ENCODE results near the gene CPHXL.
A peak's percentile ranks its signal among the peaks of the same experiment; 100 is the strongest.

CPHXL gene

DNA sequence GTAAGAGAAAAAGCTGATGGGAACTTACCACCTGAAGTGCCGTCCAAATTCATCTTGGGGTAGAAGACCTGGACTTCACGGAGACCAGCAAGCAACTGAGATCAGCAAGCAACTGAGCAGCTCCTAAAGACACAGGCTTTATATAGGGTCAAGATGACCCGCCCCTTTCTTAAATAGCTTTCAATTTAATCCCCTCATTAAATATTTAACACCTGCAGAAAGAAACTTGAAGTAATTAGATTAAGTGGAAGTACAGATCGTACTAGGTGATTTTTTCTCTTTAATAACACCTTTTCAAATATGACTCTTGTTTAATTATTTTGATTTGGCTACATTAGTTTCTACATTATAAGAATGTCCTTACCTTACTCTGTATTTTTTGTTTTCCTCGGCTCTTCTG lies at the start of gene CPHXL:
Gene CPHXL, minus strand, starts transcription at position 101 of the 400 bp plus-strand sequence. Its CDS starts 48 bp downstream, at position 53.
- DNase-seq: no peak

DNA sequence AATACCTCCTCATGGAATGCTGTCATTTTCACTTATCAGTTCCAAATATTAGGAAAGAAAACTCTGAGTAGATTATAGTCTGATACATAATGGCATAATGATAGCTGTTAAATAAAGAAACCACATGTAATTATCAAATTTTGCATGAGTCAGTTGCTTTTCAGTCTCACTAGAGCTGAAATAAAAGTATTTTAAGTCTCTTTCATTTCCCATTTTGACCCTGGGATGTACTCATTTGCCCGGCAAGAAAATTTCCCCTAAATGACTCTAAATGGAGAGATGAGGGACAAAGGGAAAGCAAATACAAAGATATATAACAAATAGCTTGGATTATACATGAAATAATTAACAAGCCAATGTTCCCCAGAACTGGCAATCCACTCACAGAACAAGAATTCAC lies 47.9 kb upstream of the CPHXL start:
- DNase-seq: no peak

DNA sequence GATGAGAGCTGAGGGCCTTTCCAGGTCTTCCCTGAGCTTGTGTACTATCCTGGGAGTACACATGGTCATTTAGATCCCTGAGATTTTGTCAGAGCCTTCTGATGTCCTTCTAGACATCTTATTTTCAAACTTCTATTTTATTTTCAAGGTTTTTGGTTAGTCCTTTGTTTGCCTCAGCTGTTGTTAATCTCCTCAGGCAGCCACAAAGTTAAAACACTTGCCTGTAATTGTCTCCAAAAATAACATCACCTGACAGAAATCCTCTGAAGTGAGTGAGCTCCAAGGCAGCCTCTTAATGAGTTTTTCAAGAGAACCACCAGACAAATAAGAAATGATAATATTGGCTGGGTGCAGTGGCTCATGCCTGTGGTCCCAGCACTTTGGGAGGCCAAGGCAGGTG lies 43.8 kb upstream of the CPHXL start:
- no peak for DNase-seq

DNA sequence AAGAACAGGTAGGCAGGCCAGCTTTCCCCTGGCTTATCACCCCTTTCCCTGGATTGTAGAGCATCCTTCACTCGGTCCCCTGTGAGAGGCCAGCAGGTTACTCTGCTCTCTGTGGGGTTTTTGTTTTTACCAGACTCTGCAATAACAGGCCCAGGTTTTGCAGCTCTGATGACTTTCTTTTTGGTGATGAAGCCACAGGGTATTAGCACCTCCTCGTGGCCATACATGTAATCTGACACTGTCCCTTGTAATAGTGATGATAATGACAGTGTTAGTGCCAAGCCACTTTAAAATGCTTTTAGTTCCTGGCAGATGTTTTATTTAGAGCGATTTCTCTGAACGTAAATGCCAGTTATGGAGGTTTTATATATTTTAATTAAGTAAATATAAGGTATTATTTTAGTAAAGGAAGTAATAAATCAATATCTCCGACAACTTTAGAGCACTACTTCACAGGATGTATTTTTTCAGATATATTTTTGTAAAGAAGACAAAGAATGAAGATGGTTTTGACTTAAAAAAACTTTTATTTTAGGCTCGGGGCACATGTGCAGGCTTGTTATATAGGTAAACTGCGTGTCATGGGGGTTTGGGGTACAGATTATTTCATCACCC lies 38.0 kb upstream of the CPHXL start:
- DNase-seq: peak; percentile 76

DNA sequence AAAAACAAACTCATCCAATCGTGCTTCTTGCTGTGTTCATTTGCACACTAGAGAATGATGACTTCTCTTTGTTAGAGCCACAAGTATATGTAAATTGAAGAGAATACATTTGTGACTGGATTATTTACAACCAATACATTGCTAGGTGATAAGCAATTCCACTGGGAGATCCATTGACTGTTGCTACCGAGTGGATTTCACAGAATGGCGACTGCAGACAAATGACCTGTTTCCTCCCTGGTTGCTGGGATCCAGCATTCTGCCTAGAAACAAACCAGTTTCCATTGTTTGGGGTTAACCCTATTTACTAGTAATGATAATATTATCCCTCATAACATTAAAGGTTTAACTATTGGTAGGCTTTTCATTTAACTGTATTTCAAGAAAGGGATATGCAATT lies 36.9 kb upstream of the CPHXL start:
- no peak for DNase-seq

DNA sequence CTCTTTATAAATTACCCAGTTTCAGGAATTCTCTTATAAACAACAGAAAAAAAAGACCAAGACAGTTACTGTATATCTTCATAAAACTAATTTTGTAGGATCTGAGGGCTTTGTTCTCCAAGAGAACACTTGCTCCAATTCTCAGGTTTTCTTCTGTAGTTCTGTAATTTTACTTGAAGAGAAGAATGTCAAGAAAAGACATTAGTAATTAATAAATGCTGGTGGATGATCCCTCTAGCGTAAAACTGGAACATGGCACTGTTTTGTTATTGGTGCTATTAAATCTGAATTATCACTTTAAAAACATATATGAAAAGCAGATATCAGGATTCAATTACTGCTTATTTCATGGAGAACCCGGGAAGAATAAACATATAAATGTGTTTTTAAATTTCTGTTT lies 36.5 kb upstream of the CPHXL start:
- DNase-seq: no peak

DNA sequence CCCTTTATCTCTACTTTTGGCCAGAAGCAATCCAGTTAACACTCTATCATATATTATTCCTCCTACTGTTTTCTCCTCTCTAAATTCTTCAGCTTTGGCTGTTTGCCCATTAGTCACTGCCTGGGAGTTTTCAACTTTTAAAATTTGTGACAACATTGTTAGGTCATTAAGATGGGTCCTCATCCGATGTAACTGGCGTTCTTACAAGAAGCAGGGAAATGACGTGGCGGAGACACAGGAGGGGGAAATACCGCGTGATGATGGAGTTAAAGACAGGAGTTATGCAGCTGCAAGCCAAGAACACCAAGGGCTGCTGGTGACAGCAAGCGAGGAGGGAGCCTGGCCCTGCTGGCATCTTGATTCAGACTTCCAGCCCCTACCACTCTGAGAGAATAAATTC lies 34.8 kb upstream of the CPHXL start:
- DNase-seq: peak; percentile 6

DNA sequence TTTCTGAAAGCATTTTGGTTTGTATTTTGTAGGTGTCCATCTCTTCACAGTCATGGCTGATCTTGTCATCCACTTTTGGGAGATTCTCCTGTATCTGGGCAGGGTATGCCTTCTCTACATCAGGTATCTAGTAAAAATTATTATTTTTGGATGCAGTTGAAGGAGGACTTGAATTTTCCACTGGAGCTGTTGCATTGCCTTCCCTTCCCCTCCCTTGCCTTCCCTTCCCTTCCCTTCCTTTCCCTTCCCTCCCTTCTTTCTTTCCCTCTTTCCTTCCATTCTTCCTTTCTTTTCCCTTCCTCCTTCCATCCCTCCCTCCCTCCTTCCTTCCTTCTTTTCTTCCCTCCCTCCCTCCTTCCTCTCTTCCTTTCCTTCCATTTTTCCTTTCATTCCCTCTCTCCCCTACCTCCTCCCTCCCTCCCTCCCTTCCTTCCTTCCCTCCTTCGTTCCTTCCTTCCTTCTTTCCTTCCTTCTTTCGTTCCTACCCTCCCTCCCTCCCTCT lies 33.8 kb upstream of the CPHXL start:
- DNase-seq: no peak

DNA sequence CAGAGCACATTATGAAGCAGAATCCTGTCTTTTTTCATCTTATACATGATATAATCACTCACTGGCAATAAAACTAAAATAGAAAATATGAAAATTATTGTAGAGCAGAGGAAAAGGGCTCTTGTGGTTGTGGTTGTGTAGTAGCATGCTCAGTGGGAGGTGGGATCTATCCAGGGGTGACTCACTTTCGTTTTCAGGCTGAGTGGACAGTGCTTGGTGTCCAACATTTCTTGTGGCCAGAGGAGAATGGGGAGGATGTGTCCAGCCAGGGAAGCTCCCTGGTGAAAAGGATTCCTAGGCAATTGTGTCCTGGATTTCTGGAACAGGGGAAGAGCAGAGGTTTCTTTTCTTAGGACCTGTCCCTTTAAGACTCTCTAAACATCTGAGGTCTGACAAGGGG lies 31.9 kb upstream of the CPHXL start:
- no peak for DNase-seq

DNA sequence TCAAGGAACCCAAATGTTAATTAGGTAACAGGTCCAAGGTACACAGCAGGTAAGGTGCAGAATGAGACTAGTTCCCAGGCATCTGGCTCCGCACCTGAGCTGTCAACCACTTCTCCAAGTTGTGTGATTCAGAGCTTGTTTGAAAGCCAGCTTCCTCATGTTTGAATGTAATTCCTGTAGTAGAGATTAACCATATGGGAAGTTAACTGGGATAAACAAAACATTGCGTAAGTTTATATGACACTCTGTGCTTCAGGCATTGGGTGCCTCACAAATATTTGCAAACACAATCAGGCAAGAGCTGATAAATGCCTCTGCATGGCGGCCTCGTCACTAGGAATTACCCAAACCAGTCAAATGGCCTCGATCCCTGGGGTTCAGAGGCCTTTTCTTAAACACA lies 27.9 kb upstream of the CPHXL start:
- DNase-seq: no peak

DNA sequence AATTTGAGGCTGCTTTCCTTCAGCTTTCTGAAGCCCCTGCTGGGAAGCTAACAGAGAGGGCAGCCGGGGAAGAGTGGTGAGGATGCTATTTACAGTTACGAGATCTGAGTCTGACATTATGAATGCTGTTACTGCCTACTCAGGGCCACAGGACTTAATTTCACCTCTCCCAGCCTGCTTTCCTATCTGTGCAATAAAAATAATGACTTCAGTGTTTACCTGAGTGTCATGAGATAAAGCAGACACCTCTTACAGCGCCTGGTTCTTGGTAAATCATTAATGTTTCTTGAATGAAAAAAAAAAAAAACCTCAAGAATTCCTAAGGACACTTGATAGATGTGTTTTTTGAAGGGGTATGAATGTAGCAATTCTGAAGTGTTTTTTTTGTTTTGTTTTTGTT lies 24.2 kb upstream of the CPHXL start:
- no peak for DNase-seq

DNA sequence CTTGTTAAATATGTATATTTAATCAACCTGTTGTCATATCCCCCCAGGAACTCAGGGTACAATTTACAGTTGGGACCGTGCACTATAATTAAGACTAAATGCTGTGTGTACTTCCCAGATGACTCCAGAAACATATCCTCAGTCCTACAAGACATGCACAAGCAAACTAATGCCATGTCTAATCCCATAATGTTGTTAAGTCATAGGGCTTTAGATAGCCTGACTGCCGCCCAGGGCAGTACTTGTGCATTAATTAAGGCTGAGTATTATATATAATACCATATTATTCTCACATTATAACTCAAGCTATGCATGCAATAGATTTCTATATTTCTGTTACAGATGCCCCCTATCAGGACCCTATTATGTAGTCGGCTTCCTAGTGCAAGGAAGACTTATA lies 20.1 kb upstream of the CPHXL start:
- no peak for DNase-seq

DNA sequence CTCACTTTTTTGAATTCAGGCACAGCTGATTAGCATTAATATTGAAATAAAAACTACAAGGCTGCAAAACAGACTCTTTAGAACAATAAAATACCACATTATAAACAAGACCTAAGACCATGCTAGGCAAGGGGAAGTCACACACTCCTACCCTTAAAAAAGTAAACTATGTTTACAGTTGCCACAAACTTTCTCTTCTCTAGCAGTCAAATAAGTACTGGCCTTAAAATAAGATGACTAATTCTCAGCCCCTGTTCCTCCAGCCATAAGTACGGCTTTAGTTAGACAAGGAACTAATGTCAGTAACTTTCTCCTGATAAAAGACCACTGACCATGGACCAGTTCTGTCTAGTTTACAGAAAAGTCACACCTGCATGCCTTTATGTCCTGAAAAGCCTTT lies 19.5 kb upstream of the CPHXL start:
- no peak for DNase-seq

DNA sequence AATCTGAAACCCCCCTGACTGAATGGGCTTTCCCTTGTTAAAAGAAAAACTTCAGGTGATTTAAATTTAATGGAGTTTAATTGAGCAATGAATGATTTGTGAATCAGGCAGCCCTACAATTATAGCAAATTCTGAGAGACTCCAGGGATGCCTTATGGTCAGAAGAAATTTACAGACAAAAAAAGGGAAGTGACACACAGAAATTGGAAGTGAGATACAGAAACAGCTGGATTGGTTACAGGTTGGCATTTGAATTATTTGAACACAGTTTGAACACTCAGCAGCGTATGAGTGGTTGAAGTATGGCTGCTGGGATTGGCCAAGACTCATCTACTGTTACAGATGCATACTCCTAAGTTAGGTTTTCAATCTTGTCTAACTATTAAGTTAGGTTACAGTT lies 19.0 kb upstream of the CPHXL start:
- DNase-seq: no peak

DNA sequence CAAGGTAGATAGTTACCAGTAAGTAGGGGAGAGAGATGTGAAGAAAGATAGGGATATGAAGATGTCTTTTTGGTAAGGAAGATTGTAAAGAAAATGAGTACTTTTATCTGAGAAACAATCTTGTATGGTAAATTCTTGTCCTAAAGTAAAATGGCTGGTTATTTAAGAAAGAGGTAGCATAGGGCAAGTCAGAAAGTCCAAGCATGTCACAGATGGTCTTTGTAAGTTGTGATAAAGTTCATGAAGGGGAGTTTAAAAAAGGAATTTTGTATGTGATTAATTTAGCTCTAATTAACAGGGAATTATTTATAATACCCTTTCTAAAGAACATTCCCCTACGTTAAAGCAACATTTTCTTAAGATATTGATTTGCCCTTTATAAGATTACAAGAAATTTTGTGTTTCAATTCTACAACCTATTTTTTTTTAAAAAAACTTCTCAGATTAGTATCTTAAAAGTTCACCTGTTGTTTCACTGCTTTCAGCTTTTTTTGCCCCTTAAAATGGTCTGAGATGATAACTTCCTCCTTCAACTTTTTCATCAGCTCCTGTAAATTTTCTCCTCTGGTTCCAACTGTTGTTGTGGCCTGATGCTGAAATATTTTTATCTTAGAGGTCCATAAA lies 16.2 kb upstream of the CPHXL start:
- DNase-seq: no peak

DNA sequence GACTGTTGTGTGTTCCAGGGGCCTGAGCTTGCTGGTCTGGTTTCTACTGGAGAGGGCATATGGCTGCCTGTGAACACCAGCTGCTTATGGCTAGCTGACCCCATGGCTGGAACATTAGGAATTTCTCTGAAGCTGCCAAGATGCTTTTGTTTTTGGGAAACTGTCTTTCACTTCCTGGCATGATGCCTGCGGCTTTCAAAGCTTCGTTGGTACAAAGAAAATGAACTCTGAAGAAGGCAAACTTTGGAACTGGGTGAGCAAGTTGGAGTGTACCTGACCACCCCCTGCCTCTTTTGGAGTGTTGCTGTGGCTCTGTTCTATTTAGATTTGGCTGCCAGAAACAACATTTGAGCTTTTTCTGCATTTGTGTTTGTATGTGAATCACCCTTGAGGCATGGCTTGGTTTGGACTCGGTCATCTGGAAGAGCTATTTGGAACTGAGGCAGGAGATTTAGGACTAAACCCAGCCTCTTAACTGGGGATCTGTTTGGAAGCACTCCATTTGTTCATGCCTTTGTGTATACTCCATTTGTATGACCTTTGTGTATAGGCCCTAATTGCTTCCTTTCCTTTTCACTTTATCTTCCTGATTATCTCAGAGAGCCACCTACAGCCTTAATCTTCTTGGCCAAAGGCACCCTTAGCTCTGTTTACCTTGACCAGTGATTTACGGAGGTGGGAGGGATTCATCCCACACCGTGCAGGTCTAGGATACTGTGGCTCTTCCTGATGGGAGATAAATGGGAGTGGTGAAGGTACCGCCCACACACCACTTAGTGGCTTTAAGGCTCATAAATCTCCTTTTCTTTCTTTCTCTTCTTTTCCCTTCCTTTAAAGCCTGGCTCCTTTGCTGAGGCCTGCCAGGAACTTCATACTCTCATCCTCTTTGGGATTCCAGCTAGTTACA lies 7.3 kb upstream of the CPHXL start:
- no peak for DNase-seq

DNA sequence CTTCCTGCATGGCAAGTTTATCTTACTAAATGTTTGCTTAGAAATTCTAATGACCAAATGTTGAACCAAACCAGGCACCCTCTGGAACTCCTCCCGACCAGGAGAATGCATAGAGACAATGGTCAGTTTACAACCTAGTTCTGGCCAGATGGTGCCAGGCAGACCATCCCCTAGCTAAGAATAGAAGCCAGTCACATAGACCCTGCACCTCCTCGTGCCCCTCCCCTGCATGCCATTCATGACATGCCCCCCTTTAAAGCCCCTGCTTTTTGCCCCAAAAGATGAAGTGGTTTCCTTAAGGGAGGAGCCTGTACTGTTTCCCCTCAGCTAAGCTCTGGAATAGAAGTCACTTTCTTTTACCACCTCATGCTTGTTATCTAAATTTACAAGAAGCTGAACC lies 6.6 kb upstream of the CPHXL start:
- DNase-seq: no peak

DNA sequence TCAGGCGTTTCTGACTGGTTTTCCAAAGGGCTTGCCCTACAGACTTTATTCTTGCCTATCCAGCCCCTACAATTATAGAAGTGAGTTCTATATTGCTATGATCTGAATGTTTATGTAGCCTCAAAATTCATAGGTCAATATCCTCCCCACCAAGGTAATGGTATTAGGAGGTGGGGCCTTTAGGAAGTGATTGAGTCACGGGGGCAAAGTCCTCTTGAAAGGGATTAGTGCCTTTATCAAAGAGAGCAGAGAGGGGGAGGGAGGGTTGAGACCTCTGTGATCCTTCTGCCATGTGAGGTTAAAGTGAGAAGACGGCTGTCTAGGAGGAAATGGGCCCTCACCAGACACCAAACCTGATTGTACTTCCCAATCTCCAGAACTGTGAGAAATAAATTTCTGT lies 931 bp upstream of the CPHXL start:
- no peak for DNase-seq

DNA sequence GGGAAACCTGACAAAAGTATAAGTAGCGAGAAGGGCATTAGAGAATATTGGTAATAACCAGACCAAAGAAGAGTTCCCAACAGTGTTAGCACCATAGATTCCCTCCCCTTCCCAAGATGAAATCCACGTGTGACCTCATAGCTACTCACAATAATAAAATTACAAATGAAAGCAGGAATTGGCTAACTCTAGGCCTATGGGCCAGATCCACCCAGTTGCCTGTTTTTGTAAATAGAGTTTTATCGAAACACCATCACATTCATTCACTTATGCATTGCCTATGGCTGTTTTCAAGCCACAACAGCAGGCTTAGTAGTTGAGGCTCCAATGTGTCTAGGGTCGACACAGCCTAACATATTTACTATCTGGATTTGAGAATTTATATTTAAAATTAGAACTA lies 7.8 kb downstream of the CPHXL start:
- no peak for DNase-seq

DNA sequence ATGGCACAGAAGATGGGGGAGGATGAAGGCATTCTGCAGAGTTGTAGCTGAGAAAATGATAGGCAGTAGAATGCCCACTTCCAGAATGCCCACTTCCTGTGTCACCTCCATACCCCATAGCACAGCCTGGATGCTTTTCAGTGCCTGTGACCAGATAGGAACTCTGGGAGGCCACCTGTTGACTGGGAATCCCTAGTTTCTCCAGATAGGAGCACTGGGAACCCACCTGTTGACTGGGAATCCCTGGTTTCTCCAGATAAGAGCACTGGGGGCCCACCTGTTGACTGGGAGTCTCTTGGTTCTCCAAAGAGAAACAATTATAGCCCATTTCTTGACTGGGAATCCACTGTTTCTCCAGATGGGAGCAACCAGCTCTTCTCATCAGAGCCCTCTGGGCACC lies 11.6 kb downstream of the CPHXL start:
- DNase-seq: no peak

DNA sequence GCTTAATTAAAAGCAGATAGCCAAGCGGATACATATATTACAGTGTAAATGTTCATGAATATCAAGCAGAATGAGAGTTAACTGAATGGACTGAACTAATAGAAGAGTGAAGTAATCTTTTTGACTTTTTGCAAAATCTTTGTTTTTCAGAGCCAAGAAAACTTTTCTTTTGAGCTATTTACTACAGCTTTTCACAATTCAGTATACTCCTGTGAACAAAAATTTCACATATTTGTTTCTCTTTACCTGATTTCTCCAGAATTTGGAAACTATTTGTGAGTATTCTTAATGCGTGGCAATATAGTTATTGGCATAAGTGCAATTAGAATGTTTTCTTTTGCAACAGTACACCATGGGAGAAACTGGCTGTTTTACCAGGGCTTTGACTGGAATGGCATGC lies 15.9 kb downstream of the CPHXL start:
- DNase-seq: no peak

DNA sequence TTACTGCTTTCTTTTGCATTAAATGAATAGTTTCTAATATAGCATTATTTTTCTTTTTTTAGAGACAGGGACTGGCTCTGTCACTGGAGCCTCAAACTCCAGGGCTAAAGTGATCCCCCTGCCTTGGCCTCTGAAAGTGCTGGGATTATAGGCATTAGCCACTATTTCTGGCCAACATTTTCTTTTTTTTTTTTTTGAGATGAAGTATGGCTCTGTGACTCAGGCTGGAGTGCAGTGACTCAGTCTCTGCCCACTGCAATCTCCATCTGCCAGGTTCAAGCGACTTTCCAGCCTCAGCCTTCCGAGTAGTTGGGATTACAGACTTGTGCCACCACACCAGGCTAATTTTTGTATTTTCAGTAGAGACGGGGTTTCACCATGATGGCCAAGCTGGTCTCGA lies 23.0 kb downstream of the CPHXL start:
- DNase-seq: no peak

DNA sequence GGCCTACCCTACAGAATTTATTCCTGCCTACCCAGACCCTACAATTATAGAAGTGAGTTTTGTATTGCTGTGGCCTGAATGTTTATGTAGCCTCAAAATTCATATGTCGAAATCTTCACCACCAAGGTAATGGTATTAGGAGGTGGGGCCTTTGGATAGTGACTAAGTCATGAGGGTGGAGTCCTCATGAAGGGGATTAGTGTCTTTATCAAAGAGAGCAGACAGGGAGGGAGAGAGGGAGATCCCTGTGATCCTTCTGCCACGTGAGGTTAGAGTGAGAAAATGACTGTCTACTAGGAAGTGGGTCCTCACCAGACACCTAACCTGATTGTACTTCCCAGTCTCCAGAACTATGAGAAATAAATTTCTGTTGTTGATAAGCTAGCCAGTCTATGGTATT lies 24.0 kb downstream of the CPHXL start:
- DNase-seq: no peak

DNA sequence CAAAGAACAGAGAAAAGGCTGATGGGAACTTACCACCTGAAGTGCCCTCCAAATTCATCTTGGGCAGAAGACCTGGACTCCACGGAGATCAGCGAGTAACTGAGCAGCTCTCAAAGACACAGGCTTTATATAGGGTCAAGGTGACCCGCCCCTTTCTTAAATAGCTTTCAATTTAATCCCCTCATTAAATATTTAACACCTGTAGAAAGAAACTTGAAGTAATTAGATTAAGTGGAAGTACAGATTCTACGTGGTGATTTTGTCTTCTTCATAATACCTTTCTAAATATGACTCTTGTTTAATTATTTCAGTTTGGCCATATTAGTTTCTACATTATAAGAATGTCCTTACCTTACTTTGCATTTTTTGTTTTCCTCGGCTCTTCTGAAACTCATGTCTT lies 24.9 kb downstream of the CPHXL start, which contains the start of gene DUXB:
Gene DUXB, minus strand, starts transcription at position 101 of the 400 bp plus-strand sequence. Its CDS starts 43 bp downstream, at position 58.
- no peak for DNase-seq

All from CD4-positive, alpha-beta T cell treated with Interleukin-12 subunit alpha and Interleukin-12 subunit beta, for 1 hour (primary cell).